ENCODE results near the gene RNF135. TPM values are rescaled to one million over a fixed set of nuclear protein-coding genes. Genes with fewer than 3 reads are reported as not detected.
"Not testable (repeated sequence)": the region's sequence is repeated elsewhere in the genome, so short reads cannot be mapped to it uniquely, and the experiment has no call there.

The RNF135 gene
- total RNA-seq, 1 donor from 2014 or later: 10.6 TPM

- DNase-seq: no peak
These were observed 16.6 kb upstream of the RNF135 start for GRCh38 chr17:30954046-30954830.

- no peak for DNase-seq
These were observed 14.0 kb upstream of the RNF135 start for GRCh38 chr17:30956764-30957374.

- DNase-seq: no peak
These were observed 13.1 kb upstream of the RNF135 start for GRCh38 chr17:30957741-30958140.

GRCh38 chr17:30958187-30958586 is 12.7 kb upstream of the RNF135 start:
- no peak for DNase-seq

GRCh38 chr17:30961209-30962188 is 9.3 kb upstream of the RNF135 start:
- DNase-seq: no peak

GRCh38 chr17:30964312-30964711 is 6.5 kb upstream of the RNF135 start:
- DNase-seq: not testable (repeated sequence)

- DNase-seq: no peak
These were observed 6.0 kb upstream of the RNF135 start for GRCh38 chr17:30964876-30965275.

GRCh38 chr17:30965686-30966085 is 5.2 kb upstream of the RNF135 start:
- DNase-seq: no peak

GRCh38 chr17:30967911-30968310 is 2.9 kb upstream of the RNF135 start:
- DNase-seq: not testable (repeated sequence)

- DNase-seq: no peak
These were observed 629 bp upstream of the RNF135 start for GRCh38 chr17:30969989-30970830.

- no peak for DNase-seq
These were observed 4.4 kb downstream of the RNF135 start for GRCh38 chr17:30975042-30975820.

GRCh38 chr17:30979919-30980318 is 9.1 kb downstream of the RNF135 start:
- DNase-seq: not testable (repeated sequence)

GRCh38 chr17:30981531-30982519 is 11.0 kb downstream of the RNF135 start:
- no peak for DNase-seq

GRCh38 chr17:30982855-30983254 is 12.0 kb downstream of the RNF135 start:
- no peak for DNase-seq

GRCh38 chr17:30990458-30990857 is 19.6 kb downstream of the RNF135 start:
- DNase-seq: no peak

GRCh38 chr17:30992551-30992950 is 21.7 kb downstream of the RNF135 start:
- no peak for DNase-seq

- DNase-seq: no peak
These were observed 24.5 kb downstream of the RNF135 start for GRCh38 chr17:30995347-30995746.

GRCh38 chr17:30996486-30996885 is 25.6 kb downstream of the RNF135 start:
- DNase-seq: no peak

GRCh38 chr17:30997270-30997669 is 26.4 kb downstream of the RNF135 start:
- no peak for DNase-seq

GRCh38 chr17:30997842-30998241 is 27.0 kb downstream of the RNF135 start:
- DNase-seq: no peak

All from skin of body (tissue), 2 donors.